SK-N-SH treated with all-trans-retinoic acid at 6 μM for 48 hours (cell line): Measurements from ENCODE around the gene TBX1.

Experiments used
- ARNTL ChIP-seq: fragments of 450-650 bp; formaldehyde crosslinking; IDR thresholded peaks from 2 replicates; pipeline ENCODE4 v1.5.0; 2020; ENCODE audit warnings: low read depth, mild to moderate bottlenecking, moderate library complexity, borderline replicate concordance
- CREB5 ChIP-seq: fragments of 250-450 bp; sonication (Bioruptor Pico); IDR thresholded peaks from 2 replicates; pipeline ENCODE4 v1.5.1; 2020; ENCODE audit warnings: low read depth, mild to moderate bottlenecking, moderate library complexity
- ISL1 ChIP-seq: fragments of 250-450 bp; sonication (Bioruptor Pico); IDR thresholded peaks from 2 replicates; pipeline ENCODE4 v2.1.2; 2022; ENCODE audit warnings: mild to moderate bottlenecking, moderate library complexity
- OSR1 ChIP-seq: fragments of 250-450 bp; sonication (Bioruptor Pico); IDR thresholded peaks from 2 replicates; pipeline ENCODE4 v1.8.0; 2022; ENCODE audit warnings: moderate library complexity, mild to moderate bottlenecking, inconsistent platforms
- PATZ1 ChIP-seq: fragments of 250-450 bp; sonication (Bioruptor Pico); IDR thresholded peaks from 2 replicates; pipeline ENCODE4 v1.8.0; 2020; ENCODE audit warnings: mild to moderate bottlenecking, moderate library complexity, borderline replicate concordance
- POU6F1 ChIP-seq: fragments of 250-450 bp; sonication (Bioruptor Pico); IDR thresholded peaks from 2 replicates; pipeline ENCODE4 v1.8.0; 2021; ENCODE audit warnings: low read depth, mild to moderate bottlenecking, moderate library complexity, borderline replicate concordance
- PPARA ChIP-seq: fragments of 250-450 bp; sonication (Bioruptor Pico); IDR thresholded peaks from 2 replicates; pipeline ENCODE4 v1.5.0; 2020; ENCODE audit warnings: mild to moderate bottlenecking, borderline replicate concordance
- RARB ChIP-seq: fragments of 250-450 bp; sonication (Bioruptor Pico); IDR thresholded peaks from 2 replicates; pipeline ENCODE4 v1.8.0; 2021; ENCODE audit warnings: mild to moderate bottlenecking, moderate library complexity
- SNAI2 ChIP-seq: fragments of 250-450 bp; sonication (Bioruptor Pico); IDR thresholded peaks from 2 replicates; pipeline ENCODE4 v1.5.0; 2020; ENCODE audit warnings: mild to moderate bottlenecking, moderate library complexity
- TOX ChIP-seq: fragments of 250-450 bp; sonication (Bioruptor Pico); IDR thresholded peaks from 2 replicates; pipeline ENCODE4 v1.8.0; 2021; ENCODE audit warnings: mild to moderate bottlenecking, moderate library complexity, borderline replicate concordance
- ZFP30 ChIP-seq: fragments of 450-650 bp; formaldehyde crosslinking; IDR thresholded peaks from 2 replicates; pipeline ENCODE4 v1.5.0; 2022; ENCODE audit warnings: mild to moderate bottlenecking, moderate library complexity
- ZNF8 ChIP-seq: fragments of 450-650 bp; formaldehyde crosslinking; IDR thresholded peaks from 2 replicates; pipeline ENCODE4 v1.5.0; 2020; ENCODE audit warnings: mild to moderate bottlenecking, moderate library complexity

DNA sequence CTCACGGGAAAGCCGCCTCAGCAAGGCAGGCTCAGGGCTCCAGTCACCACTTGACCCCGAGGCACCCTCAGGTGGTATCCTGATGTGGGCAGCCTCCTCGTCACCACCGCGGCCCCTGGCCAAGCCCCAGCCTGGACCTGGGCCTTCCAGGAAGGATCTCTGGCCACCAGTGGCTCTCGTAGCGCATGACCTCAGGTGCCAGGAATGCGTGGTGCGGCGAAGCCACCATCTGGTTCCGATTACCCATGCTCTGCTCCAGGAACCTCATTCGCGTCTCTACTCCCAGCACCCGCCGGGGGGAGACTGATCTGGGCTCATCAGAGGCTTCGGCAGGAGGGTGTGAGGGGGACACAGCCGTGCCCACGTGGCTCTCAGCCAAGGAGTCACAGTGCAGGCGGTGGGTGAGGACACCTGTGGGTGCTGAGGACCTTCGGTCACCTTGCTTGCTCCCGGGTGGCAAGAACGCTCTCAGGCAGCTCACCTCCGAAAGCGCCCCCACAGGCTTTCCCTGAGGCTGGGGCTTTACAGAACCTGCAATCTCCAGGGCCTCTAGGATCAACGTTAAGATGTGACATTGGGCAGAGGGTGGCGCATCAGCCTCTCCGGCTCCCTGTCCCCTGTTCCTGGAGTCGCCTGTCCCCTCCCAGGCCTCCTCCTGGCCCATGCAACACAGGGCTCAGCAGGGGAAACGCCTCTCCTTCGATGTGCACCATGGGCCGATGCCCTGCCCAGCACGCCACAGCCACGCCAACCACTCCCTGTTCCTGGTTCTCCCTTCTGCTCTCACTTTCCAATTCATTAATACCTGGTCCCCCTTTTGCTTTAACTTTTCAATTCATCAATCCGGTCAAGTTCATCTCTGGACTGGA lies 39.0 kb downstream of the TBX1 start:
- TF ChIP-seq CREB5 (CRISPR knock-in tag) (peak; percentile 75; the same call in 1 of the 2 replicates), PATZ1 (CRISPR knock-in tag) (peak; percentile 71; the same call in 1 of the 2 replicates), ISL1 (CRISPR knock-in tag) (no peak), OSR1 (CRISPR knock-in tag) (no peak), SNAI2 (CRISPR knock-in tag) (no peak), RARB (no peak), ARNTL (no peak), PPARA (CRISPR knock-in tag) (no peak), POU6F1 (CRISPR knock-in tag) (no peak), ZFP30 (CRISPR knock-in tag) (no peak), ZNF8 (CRISPR knock-in tag) (no peak), TOX (CRISPR knock-in tag) (no peak)
